ENCODE results near the gene OSM.

- TF ChIP-seq, protein P1, sequence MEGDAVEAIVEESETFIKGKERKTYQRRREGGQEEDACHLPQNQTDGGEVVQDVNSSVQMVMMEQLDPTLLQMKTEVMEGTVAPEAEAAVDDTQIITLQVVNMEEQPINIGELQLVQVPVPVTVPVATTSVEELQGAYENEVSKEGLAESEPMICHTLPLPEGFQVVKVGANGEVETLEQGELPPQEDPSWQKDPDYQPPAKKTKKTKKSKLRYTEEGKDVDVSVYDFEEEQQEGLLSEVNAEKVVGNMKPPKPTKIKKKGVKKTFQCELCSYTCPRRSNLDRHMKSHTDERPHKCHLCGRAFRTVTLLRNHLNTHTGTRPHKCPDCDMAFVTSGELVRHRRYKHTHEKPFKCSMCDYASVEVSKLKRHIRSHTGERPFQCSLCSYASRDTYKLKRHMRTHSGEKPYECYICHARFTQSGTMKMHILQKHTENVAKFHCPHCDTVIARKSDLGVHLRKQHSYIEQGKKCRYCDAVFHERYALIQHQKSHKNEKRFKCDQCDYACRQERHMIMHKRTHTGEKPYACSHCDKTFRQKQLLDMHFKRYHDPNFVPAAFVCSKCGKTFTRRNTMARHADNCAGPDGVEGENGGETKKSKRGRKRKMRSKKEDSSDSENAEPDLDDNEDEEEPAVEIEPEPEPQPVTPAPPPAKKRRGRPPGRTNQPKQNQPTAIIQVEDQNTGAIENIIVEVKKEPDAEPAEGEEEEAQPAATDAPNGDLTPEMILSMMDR (IDR thresholded peaks at IDR 0.05; ENCODE audit: low read depth, low read length) = no peak
- no peak for TF ChIP-seq EZH2phosphoT487 (IDR thresholded peaks at IDR 0.05; ENCODE audit: low read depth)
Observed at GRCh38 chr22:30307041-30307574, 40.5 kb upstream of the OSM start.

Data from OCI-LY3 (cell line).